Neural cell (in vitro differentiated cells): ENCODE results near the gene MYO7B. TPM values are rescaled to one million over a fixed set of nuclear protein-coding genes. Genes with fewer than 3 reads are reported as not detected.

Experiments used
- H2AFZ ChIP-seq: fragments of 200-600, 300-800 bp; sonication (generic), shearing (Covaris generic); 2 replicates; pipeline ENCODE4 v1.6.0; 2014; ENCODE audit warnings: low read depth, mild to moderate bottlenecking, antibody characterized with exemption, low read length, moderate library complexity
- H3F3A ChIP-seq: fragments of 200-600 bp; shearing (Covaris generic); 2 replicates; pipeline ENCODE4 v1.6.1; 2016; ENCODE audit warnings: mild to moderate bottlenecking, moderate library complexity, mixed read lengths, antibody characterized with exemption, low read length; ENCODE audit not compliant: insufficient read depth, poor library complexity, severe bottlenecking
- H3K27ac ChIP-seq: fragments of 200-600, 300-800 bp; sonication (generic), shearing (Covaris generic); 2 replicates; pipeline ENCODE4 v1.5.1; 2014; ENCODE audit warnings: mild to moderate bottlenecking, low read length, moderate library complexity
- H3K27me3 ChIP-seq: fragments of 300-800, 200-600 bp; sonication (generic), shearing (Covaris generic); 2 replicates; pipeline ENCODE4 v1.6.0; 2014; ENCODE audit warnings: mild to moderate bottlenecking, low read depth, low read length, moderate library complexity; ENCODE audit not compliant: insufficient read depth
- H3K36me3 ChIP-seq: fragments of 300-800, 200-600 bp; sonication (generic), shearing (Covaris generic); 2 replicates; pipeline ENCODE4 v1.5.1; 2014; ENCODE audit warnings: mild to moderate bottlenecking, antibody characterized with exemption, low read length, moderate library complexity; ENCODE audit not compliant: insufficient read depth
- H3K4me2 ChIP-seq: fragments of 300-800, 200-600 bp; sonication (generic), shearing (Covaris generic); 2 replicates; pipeline ENCODE4 v1.6.0; 2014; ENCODE audit warnings: mild to moderate bottlenecking, low read length
- H3K4me3 ChIP-seq: fragments of 300-800, 200-600 bp; sonication (generic), shearing (Covaris generic); 2 replicates; pipeline ENCODE4 v1.5.1; 2014; ENCODE audit warnings: mild to moderate bottlenecking, low read length, moderate library complexity
- H3K79me2 ChIP-seq: fragments of 200-600 bp; shearing (Covaris generic); replicated peaks from 2 replicates; pipeline ENCODE4 v1.6.0; 2014; ENCODE audit warnings: mild to moderate bottlenecking, low read length, moderate library complexity; ENCODE audit not compliant: insufficient read depth
- H3K9ac ChIP-seq: fragments of 300-800, 200-600 bp; sonication (generic), shearing (Covaris generic); 2 replicates; pipeline ENCODE4 v1.6.1; 2016; ENCODE audit warnings: mild to moderate bottlenecking, low read length, mixed read lengths
- H3K9me2 ChIP-seq: fragments of 200-600 bp; shearing (Covaris generic); 2 replicates; pipeline ENCODE4 v1.6.1; 2016; ENCODE audit warnings: mild to moderate bottlenecking, low read length, mixed read lengths; ENCODE audit not compliant: insufficient read depth
- H3K9me3 ChIP-seq: fragments of 200-600, 300-800 bp; sonication (generic), shearing (Covaris generic); 2 replicates; pipeline ENCODE4 v1.6.1; 2016; ENCODE audit warnings: mild to moderate bottlenecking, mixed run types, low read length, moderate library complexity, mixed read lengths
- H4K20me1 ChIP-seq: fragments of 200-600 bp; shearing (Covaris generic); 2 replicates; pipeline ENCODE4 v1.6.1; 2016; ENCODE audit warnings: mild to moderate bottlenecking, mixed run types; ENCODE audit not compliant: insufficient read depth
- CTCF ChIP-seq: fragments of 450-650 bp; IDR thresholded peaks from 2 replicates; pipeline ENCODE4 v1.5.1; 2014; ENCODE audit warnings: antibody characterized with exemption, mild to moderate bottlenecking, moderate library complexity; ENCODE audit not compliant: poor library complexity, severe bottlenecking
- EP300 ChIP-seq: fragments of 450-650 bp; conservative IDR thresholded peaks from 2 replicates; pipeline ENCODE4 v1.6.1; 2014; ENCODE audit warnings: antibody characterized with exemption, mild to moderate bottlenecking, moderate library complexity; ENCODE audit not compliant: poor library complexity, severe bottlenecking
- EZH2 ChIP-seq: fragments of 200-600, 300-800 bp; shearing (Covaris generic), sonication (generic); IDR thresholded peaks from 2 replicates; pipeline ENCODE4 v1.6.1; 2014; ENCODE audit warnings: antibody characterized with exemption, low read length, borderline replicate concordance, mild to moderate bottlenecking; ENCODE audit not compliant: insufficient read depth, poor library complexity, severe bottlenecking
- MXI1 ChIP-seq: fragments of 450-650 bp; conservative IDR thresholded peaks from 2 replicates; pipeline ENCODE4 v1.6.1; 2014; ENCODE audit warnings: antibody characterized with exemption, mild to moderate bottlenecking; ENCODE audit not compliant: poor library complexity, severe bottlenecking
- POLR2AphosphoS5 ChIP-seq: IDR thresholded peaks from 2 replicates; pipeline ENCODE4 v1.6.1; 2012
- RAD21 ChIP-seq: fragments of 450-650 bp; conservative IDR thresholded peaks from 2 replicates; pipeline ENCODE4 v1.6.1; 2014; ENCODE audit warnings: antibody characterized with exemption, mild to moderate bottlenecking, moderate library complexity
- REST ChIP-seq: IDR thresholded peaks from 2 replicates; pipeline ENCODE4 v1.6.1; 2012; ENCODE audit warnings: borderline replicate concordance
- SMC3 ChIP-seq: fragments of 450-650 bp; conservative IDR thresholded peaks from 2 replicates; pipeline ENCODE4 v1.6.1; 2014; ENCODE audit warnings: antibody characterized with exemption, mild to moderate bottlenecking, moderate library complexity; ENCODE audit not compliant: poor library complexity
- TAF1 ChIP-seq: IDR thresholded peaks from 2 replicates; pipeline ENCODE4 v1.6.1; 2012; ENCODE audit warnings: low read depth
- polyA plus RNA-seq: library from polyadenylated mRNA; depleted of rRNA; stranded (reverse); fragments of >200 nt; gene quantifications from 2 replicates; pipeline ENCODE4 v1.2.3, GENCODE V29; 2014

MYO7B gene
- polyA plus RNA-seq, 1 donor from 2014 or later: 0.16 TPM

GRCh38 chr2:127604986-127605385, 69.5 kb downstream of the MYO7B start:
- Histone ChIP-seq H4K20me1 (no peaks in the 10 kb centered on the region), H3K27ac (no peak overlapping the region), H2AFZ (no peak overlapping the region), H3K9ac (no peak overlapping the region), H3K36me3 (no peaks in the 10 kb centered on the region), H3K9me3 (peaks cover 4% of the 10 kb centered on the region), H3K79me2 (no peaks in the 10 kb centered on the region), H3K4me2 (no peak overlapping the region), H3K4me3 (no peak overlapping the region), H3K9me2 (no peaks in the 10 kb centered on the region), H3K27me3 (no peaks in the 10 kb centered on the region), H3F3A (no peaks in the 10 kb centered on the region)
- TF ChIP-seq RAD21 (no peak), EZH2 (no peak), MXI1 (no peak), SMC3 (no peak), EP300 (no peak), TAF1 (no peak), CTCF (no peak), REST (no peak), POLR2AphosphoS5 (no peak)

- H3K9ac ChIP-seq: no peak overlapping the region
- H3K4me2 ChIP-seq: no peak overlapping the region
- H3K4me3 ChIP-seq: no peak overlapping the region
- H3K9me3 ChIP-seq: peaks cover 4% of the 10 kb centered on the region
- H3K36me3 ChIP-seq: no peaks in the 10 kb centered on the region
- H3K9me2 ChIP-seq: no peaks in the 10 kb centered on the region
- H2AFZ ChIP-seq: no peak overlapping the region
- no peaks in the 10 kb centered on the region for H4K20me1 ChIP-seq
- no peaks in the 10 kb centered on the region for H3K79me2 ChIP-seq
- TF ChIP-seq EZH2: no peak
- TF ChIP-seq TAF1: no peak
- no peak for TF ChIP-seq EP300
- no peak for TF ChIP-seq MXI1
- TF ChIP-seq REST: no peak
- no peak overlapping the region for H3K27ac ChIP-seq
- no peaks in the 10 kb centered on the region for H3F3A ChIP-seq
- H3K27me3 ChIP-seq: no peaks in the 10 kb centered on the region
Observed at GRCh38 chr2:127605691-127606263, 70.3 kb downstream of the MYO7B start.
